KBM-7 (cell line): ENCODE results near the gene SGK1.

Experiments
- DNase-seq: peaks from one replicate; pipeline ENCODE4 v3.0.0-alpha.2; 2015
- in situ Hi-C: fragments of 300-500 bp; cut with MboI; formaldehyde crosslinking; loops from 2 replicates; pipeline ENCODE4 v1.14.3; 2020; ENCODE audit warnings: low sequenced_read_pairs, low pct_unique_long_range_greater_than_20kb, mixed read lengths

The SGK1 gene

GRCh38 chr6:134119486-134119885 lies 198.4 kb downstream of the SGK1 start:
- DNase-seq, result no peak
- in situ Hi-C loops, result no loop called here
